BJ (cell line): Measurements from ENCODE around the gene ZBTB43. TPM values are rescaled to one million over a fixed set of nuclear protein-coding genes. Genes with fewer than 3 reads are reported as not detected.
A peak's percentile ranks its signal among the peaks of the same experiment; 100 is the strongest.

Experiments used
- CTCF ChIA-PET: fragments of 350-600 bp; formaldehyde crosslinking; extraction: SDS; loops from one replicate; lab custom pipeline; 2021; ENCODE audit warnings: antibody characterized with exemption, inconsistent platforms; lab: Yijun Ruan, JAX
- POLR2A ChIA-PET: fragments of 300-600 bp; sonication (Branson Sonifier 250); formaldehyde crosslinking; extraction: SDS; loops from one replicate; lab custom pipeline; 2021; ENCODE audit warnings: antibody characterized with exemption; lab: Charles Lee
- DNase-seq: peaks from one replicate; pipeline ENCODE4 v3.0.0-alpha.2; 2011; ENCODE audit warnings: low read depth
- H3K27me3 ChIP-seq: 2 replicates; pipeline ENCODE4 v1.6.0; 2011; ENCODE audit warnings: low read length; ENCODE audit not compliant: control insufficient read depth, insufficient read depth
- H3K36me3 ChIP-seq: 2 replicates; pipeline ENCODE4 v1.5.1; 2011; ENCODE audit warnings: low read length; ENCODE audit not compliant: control insufficient read depth, insufficient read depth
- H3K4me3 ChIP-seq: 2 replicates; pipeline ENCODE4 v1.5.1; 2011; ENCODE audit warnings: low read depth, mild to moderate bottlenecking, control low read depth, low read length
- CTCF ChIP-seq: IDR thresholded peaks from 2 replicates; pipeline ENCODE4 v1.5.1; 2011; ENCODE audit warnings: low read depth, mild to moderate bottlenecking, control low read depth, inconsistent platforms, low read length, moderate library complexity; ENCODE audit not compliant: insufficient read depth
- polyA plus RNA-seq: library from polyadenylated mRNA; depleted of rRNA; stranded (reverse); fragments of >200 nt; gene quantifications from 2 replicates; pipeline ENCODE4 v1.2.3, GENCODE V29; 2011

ZBTB43 gene
- polyA plus RNA-seq, 1 experiment: 4.6 TPM

GRCh38 chr9:126834672-126835071 is 29.8 kb downstream of the ZBTB43 start:
- ChIA-PET CTCF (interaction anchor here (1.4 kb wide), 1 partner anchor 25 kb away, joined by 6 read pairs; the partner anchor contains the start of gene ZBTB34), POLR2A (no interaction called here)
- no peaks in the 10 kb centered on the region for H3K27me3 ChIP-seq
- DNase-seq: no peak
- TF ChIP-seq CTCF: no peak
- no peak overlapping the region for H3K4me3 ChIP-seq
- peaks cover 16% of the 10 kb centered on the region for H3K36me3 ChIP-seq

GRCh38 chr9:126836216-126836615 is 31.4 kb downstream of the ZBTB43 start:
- CTCF ChIA-PET: interaction anchor here (1.6 kb wide), 1 partner anchor 23 kb away, joined by 3 read pairs; no protein-coding TSS in a partner anchor
- TF ChIP-seq CTCF: no peak
- Histone ChIP-seq H3K4me3 (no peak overlapping the region), H3K27me3 (no peaks in the 10 kb centered on the region), H3K36me3 (peaks cover 16% of the 10 kb centered on the region)
- peak; percentile 9 for DNase-seq
- POLR2A ChIA-PET: no interaction called here

- Histone ChIP-seq H3K4me3 (no peak overlapping the region), H3K36me3 (peaks cover 9% of the 10 kb centered on the region), H3K27me3 (no peaks in the 10 kb centered on the region)
- DNase-seq: no peak
- ChIA-PET POLR2A (no interaction called here), CTCF (no interaction called here)
- no peak for TF ChIP-seq CTCF
Measured at GRCh38 chr9:126838055-126838811, 33.4 kb downstream of the ZBTB43 start.

GRCh38 chr9:126838895-126839294 is 34.1 kb downstream of the ZBTB43 start:
- Histone ChIP-seq H3K27me3 (no peaks in the 10 kb centered on the region), H3K36me3 (peaks cover 6% of the 10 kb centered on the region), H3K4me3 (no peak overlapping the region)
- TF ChIP-seq CTCF: no peak
- CTCF ChIA-PET: no interaction called here
- POLR2A ChIA-PET: no interaction called here
- no peak for DNase-seq

GRCh38 chr9:126839301-126839700 is 34.5 kb downstream of the ZBTB43 start:
- H3K27me3 ChIP-seq: no peaks in the 10 kb centered on the region
- DNase-seq: no peak
- CTCF ChIA-PET: no interaction called here
- H3K36me3 ChIP-seq: peaks cover 4% of the 10 kb centered on the region
- POLR2A ChIA-PET: no interaction called here
- H3K4me3 ChIP-seq: no peak overlapping the region
- no peak for TF ChIP-seq CTCF
